ENCODE measurements around the gene MPO.

The MPO gene

GRCh38 chr17:58283674-58284612 lies 3.2 kb upstream of the MPO start:
- TF ChIP-seq OSR1 (CRISPR knock-in tag; IDR thresholded peaks at IDR 0.05), result no peak
- TF ChIP-seq ZFP30 (CRISPR knock-in tag; IDR thresholded peaks at IDR 0.05), result no peak
- TF ChIP-seq ZC3H10 (CRISPR knock-in tag; IDR thresholded peaks at IDR 0.05), result no peak
- TF ChIP-seq CREB5 (CRISPR knock-in tag; IDR thresholded peaks at IDR 0.05; ENCODE audit: low read depth), result no peak
- no peak for ATAC-seq

GRCh38 chr17:58282442-58282841 lies 1.7 kb upstream of the MPO start:
- TF ChIP-seq CSRNP3 (CRISPR knock-in tag; IDR thresholded peaks at IDR 0.05) (no peak), ZNF70 (CRISPR knock-in tag; IDR thresholded peaks at IDR 0.05) (no peak), PATZ1 (CRISPR knock-in tag; IDR thresholded peaks at IDR 0.05; ENCODE audit: borderline replicate concordance) (no peak), ZFP30 (CRISPR knock-in tag; IDR thresholded peaks at IDR 0.05) (no peak), GLIS3 (CRISPR knock-in tag; IDR thresholded peaks at IDR 0.05) (no peak), SNAI2 (CRISPR knock-in tag; IDR thresholded peaks at IDR 0.05) (no peak), PPARA (CRISPR knock-in tag; IDR thresholded peaks at IDR 0.05; ENCODE audit: borderline replicate concordance) (no peak), ZNF565 (CRISPR knock-in tag; conservative IDR thresholded peaks at IDR 0.05; ENCODE audit: low read depth) (no peak), ARNTL (CRISPR knock-in tag; IDR thresholded peaks at IDR 0.05; ENCODE audit: borderline replicate concordance, low read depth) (no peak), ZC3H10 (CRISPR knock-in tag; IDR thresholded peaks at IDR 0.05) (no peak), RARB (CRISPR knock-in tag; IDR thresholded peaks at IDR 0.05) (no peak), ZNF8 (CRISPR knock-in tag; IDR thresholded peaks at IDR 0.05) (no peak), ZFP3 (CRISPR knock-in tag; IDR thresholded peaks at IDR 0.05) (no peak), BACH2 (CRISPR knock-in tag; IDR thresholded peaks at IDR 0.05; ENCODE audit: borderline replicate concordance) (no peak), ISL1 (CRISPR knock-in tag; IDR thresholded peaks at IDR 0.05) (no peak), CSDC2 (CRISPR knock-in tag; IDR thresholded peaks at IDR 0.05) (no peak), TSHZ2 (CRISPR knock-in tag; IDR thresholded peaks at IDR 0.05) (no peak), OSR1 (CRISPR knock-in tag; IDR thresholded peaks at IDR 0.05) (no peak), CREB5 (CRISPR knock-in tag; IDR thresholded peaks at IDR 0.05; ENCODE audit: low read depth) (no peak)
- ATAC-seq, result no peak

GRCh38 chr17:58281511-58282011 lies 826 bp upstream of the MPO start:
- ATAC-seq, result no peak
- no peak for TF ChIP-seq CSRNP3 (CRISPR knock-in tag; IDR thresholded peaks at IDR 0.05)
- TF ChIP-seq ZFP3 (CRISPR knock-in tag; IDR thresholded peaks at IDR 0.05), result no peak
- no peak for TF ChIP-seq TCF4 (CRISPR knock-in tag; IDR thresholded peaks at IDR 0.05; ENCODE audit: borderline replicate concordance)
- TF ChIP-seq ZNF565 (CRISPR knock-in tag; conservative IDR thresholded peaks at IDR 0.05; ENCODE audit: low read depth), result no peak
- no peak for TF ChIP-seq ZNF70 (CRISPR knock-in tag; IDR thresholded peaks at IDR 0.05)
- TF ChIP-seq ZFP30 (CRISPR knock-in tag; IDR thresholded peaks at IDR 0.05), result no peak
- TF ChIP-seq TOX (CRISPR knock-in tag; IDR thresholded peaks at IDR 0.05; ENCODE audit: borderline replicate concordance), result no peak

Data from SK-N-SH treated with all-trans-retinoic acid at 6 μM for 48 hours (cell line).